Suprapubic skin (tissue), 4 donors: Measurements from ENCODE around the gene SLC35F1. TPM values are rescaled to one million over a fixed set of nuclear protein-coding genes. Genes with fewer than 3 reads are reported as not detected.

Experiments
- DNase-seq, 2 donors: peaks; one replicate each; pipeline ENCODE4 v3.0.0-alpha.2; 2019; ENCODE audit warnings: low spot score in 2 of 2
- H3K27ac ChIP-seq: fragments of 200-600 bp; sonication (generic); one replicate; pipeline ENCODE4 v1.5.1; 2019
- H3K27me3 ChIP-seq: fragments of 200-600 bp; sonication (generic); one replicate; pipeline ENCODE4 v1.5.1; 2019
- H3K36me3 ChIP-seq: fragments of 200-600 bp; sonication (generic); one replicate; pipeline ENCODE4 v1.5.1; 2019
- H3K4me1 ChIP-seq: fragments of 200-600 bp; sonication (generic); one replicate; pipeline ENCODE4 v1.5.1; 2019
- H3K4me3 ChIP-seq: fragments of 200-600 bp; sonication (generic); one replicate; pipeline ENCODE4 v1.5.1; 2019; ENCODE audit warnings: mild to moderate bottlenecking
- H3K9me3 ChIP-seq: fragments of 200-600 bp; sonication (generic); one replicate; pipeline ENCODE4 v1.5.1; 2019
- CTCF ChIP-seq, 2 donors: fragments of 200-600 bp in 1 of 2; fragments of 450-650 bp in 1 of 2; sonication (generic) in 1 of 2; IDR thresholded peaks; one replicate each; pipeline ENCODE4 v1.5.1; 2016 to 2019; ENCODE audit warnings: antibody characterized with exemption in 2 of 2, mild to moderate bottlenecking in 1 of 2, moderate library complexity in 1 of 2
- EP300 ChIP-seq: sonication (generic); formaldehyde crosslinking; IDR thresholded peaks from one replicate; pipeline ENCODE4 v1.6.1; 2017; ENCODE audit warnings: antibody characterized with exemption
- POLR2A ChIP-seq, 2 donors: fragments of 450-650 bp; IDR thresholded peaks; one replicate each; pipeline ENCODE4 v1.6.1; 2017; ENCODE audit warnings: antibody characterized with exemption in 2 of 2, mild to moderate bottlenecking in 2 of 2, moderate library complexity in 2 of 2
- POLR2AphosphoS5 ChIP-seq, 3 donors: sonication (generic); formaldehyde crosslinking; IDR thresholded peaks; one replicate each; pipeline ENCODE4 v1.6.1; 2017; ENCODE audit warnings: antibody characterized with exemption in 3 of 3
- WGBS: methylation state at CpG from one replicate; pipeline ENCODE4 v1.1.5; 2018; 5-methylcytosine and 5-hydroxymethylcytosine counted together
- total RNA-seq, 4 donors: library from RNA; depleted of rRNA; stranded (reverse); fragments of >200 nt; gene quantifications; one replicate each; pipeline ENCODE4 v1.1.0, GENCODE V29; 2016

The SLC35F1 gene
- total RNA-seq, 4 donors from 2014 or later = 0.34 to 1.1 (median 0.95) TPM

GRCh38 chr6:118197539-118197938 lies 290.5 kb downstream of the SLC35F1 start:
- Histone ChIP-seq H3K4me1 (no peaks in the 10 kb centered on the region), H3K36me3 (no peaks in the 10 kb centered on the region), H3K27me3 (no peaks in the 10 kb centered on the region), H3K4me3 (no peak overlapping the region), H3K9me3 (no peaks in the 10 kb centered on the region), H3K27ac (no peak overlapping the region)
- 49% methylated on average over 3 of the region's 3 CpGs for WGBS
- TF ChIP-seq POLR2A (IDR thresholded peaks at IDR 0.05) (no peak), EP300 (no peak), CTCF (IDR thresholded peaks at IDR 0.05) (no peak), POLR2AphosphoS5 (IDR thresholded peaks at IDR 0.05) (no peak)
- DNase-seq = no peak

- 31% methylated on average over 1 of the region's 1 CpG for WGBS
- no peaks in the 10 kb centered on the region for H3K4me1 ChIP-seq
- no peak overlapping the region for H3K4me3 ChIP-seq
- H3K27ac ChIP-seq = no peak overlapping the region
- H3K36me3 ChIP-seq = no peaks in the 10 kb centered on the region
- no peak for DNase-seq
- no peaks in the 10 kb centered on the region for H3K9me3 ChIP-seq
- H3K27me3 ChIP-seq = no peaks in the 10 kb centered on the region
- TF ChIP-seq POLR2A (IDR thresholded peaks at IDR 0.05) (no peak), EP300 (no peak), CTCF (IDR thresholded peaks at IDR 0.05) (no peak), POLR2AphosphoS5 (IDR thresholded peaks at IDR 0.05) (no peak)
Measured at GRCh38 chr6:118198746-118199145, 291.7 kb downstream of the SLC35F1 start.

- Histone ChIP-seq H3K9me3 (no peaks in the 10 kb centered on the region), H3K36me3 (no peaks in the 10 kb centered on the region), H3K4me1 (no peaks in the 10 kb centered on the region), H3K4me3 (no peak overlapping the region), H3K27me3 (no peaks in the 10 kb centered on the region), H3K27ac (no peak overlapping the region)
- 88% methylated on average over 1 of the region's 1 CpG for WGBS
- no peak for DNase-seq
- TF ChIP-seq POLR2AphosphoS5 (IDR thresholded peaks at IDR 0.05) (no peak), POLR2A (IDR thresholded peaks at IDR 0.05) (no peak), EP300 (no peak), CTCF (IDR thresholded peaks at IDR 0.05) (no peak)
Measured at GRCh38 chr6:118200160-118200559, 293.1 kb downstream of the SLC35F1 start.

- WGBS = 89% methylated on average over 1 of the region's 1 CpG
- no peak overlapping the region for H3K4me3 ChIP-seq
- no peak overlapping the region for H3K27ac ChIP-seq
- TF ChIP-seq EP300 (no peak), POLR2AphosphoS5 (IDR thresholded peaks at IDR 0.05) (no peak), CTCF (IDR thresholded peaks at IDR 0.05) (no peak), POLR2A (IDR thresholded peaks at IDR 0.05) (no peak)
- H3K27me3 ChIP-seq = no peaks in the 10 kb centered on the region
- no peak for DNase-seq
- no peaks in the 10 kb centered on the region for H3K4me1 ChIP-seq
- no peaks in the 10 kb centered on the region for H3K9me3 ChIP-seq
- H3K36me3 ChIP-seq = no peaks in the 10 kb centered on the region
Measured at GRCh38 chr6:118202517-118202916, 295.5 kb downstream of the SLC35F1 start.

- no peaks in the 10 kb centered on the region for H3K4me1 ChIP-seq
- no peaks in the 10 kb centered on the region for H3K27me3 ChIP-seq
- DNase-seq = no peak
- H3K4me3 ChIP-seq = no peak overlapping the region
- no peaks in the 10 kb centered on the region for H3K36me3 ChIP-seq
- no peaks in the 10 kb centered on the region for H3K9me3 ChIP-seq
- TF ChIP-seq POLR2AphosphoS5 (IDR thresholded peaks at IDR 0.05) = no peak
- no peak for TF ChIP-seq POLR2A (IDR thresholded peaks at IDR 0.05)
- TF ChIP-seq EP300 = no peak
- TF ChIP-seq CTCF (IDR thresholded peaks at IDR 0.05) = no peak
- H3K27ac ChIP-seq = no peak overlapping the region
Measured at GRCh38 chr6:118203545-118203944, 296.5 kb downstream of the SLC35F1 start.
